ENCODE results near the gene SLFN11. TPM values are rescaled to one million over a fixed set of nuclear protein-coding genes. Genes with fewer than 3 reads are reported as not detected.

The SLFN11 gene
- total and polyA plus RNA-seq, 2 of the 4 experiments (the other 2 are of a cell fraction), result 29.9 to 144 TPM

DNA sequence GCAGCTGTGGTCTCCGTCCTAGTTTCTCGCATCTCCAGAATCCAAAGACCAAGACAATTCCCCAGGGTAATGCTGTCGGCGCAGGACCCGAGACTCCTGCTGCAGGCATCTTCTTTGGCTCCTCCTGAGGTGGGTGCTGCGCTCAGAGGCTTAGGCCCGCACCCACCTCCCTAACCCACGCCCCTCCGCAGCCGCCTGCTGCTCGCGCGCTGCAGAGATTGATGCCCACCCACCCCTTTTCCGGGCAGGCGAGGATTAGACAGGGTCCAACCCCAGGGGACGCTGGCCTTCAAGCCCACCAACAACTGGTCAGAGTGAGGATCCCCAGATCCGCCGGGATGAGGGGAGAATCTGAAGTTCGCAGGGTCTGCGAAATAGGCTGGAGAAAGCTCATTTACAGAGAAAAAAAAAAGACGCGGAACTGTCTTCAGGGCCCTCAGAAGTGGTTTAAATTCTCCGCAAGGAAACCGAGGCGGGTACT, 27.9 kb downstream of the SLFN11 start:
- H2BK15ac ChIP-seq (ENCODE audit: low read depth, low read length), result no peak overlapping the region
- ChIA-PET CTCF (no interaction called here), POLR2A (ENCODE audit: unreplicated experiment) (no interaction called here)
- peak overlapping the region; percentile 67; the same call in 1 of the 2 replicates for H3K4ac ChIP-seq (ENCODE audit: low read depth, low read length)
- in situ Hi-C loops (cut with MboI; ENCODE audit: low sequenced_read_pairs), result no loop called here
- H4K8ac ChIP-seq (ENCODE audit: low read depth in 2 of 2, low read length in 2 of 2), result peak overlapping the region; percentile 80 to 86; a peak in 3 of 4 replicates
- no peaks in the 10 kb centered on the region; the same call in 1 of the 2 replicates for H3K9me1 ChIP-seq (ENCODE audit: insufficient read depth, low read length)
- no CpG with 5 or more reads among the region's 25 CpGs for WGBS, 2 experiments (ENCODE audit: extremely low coverage in 2 of 2, insufficient read length in 1 of 2)
- intact Hi-C loops (cut with micrococcal nuclease), result no loop called here
- no peaks in the 10 kb centered on the region for H3K36me3 ChIP-seq (ENCODE audit: control insufficient read depth, insufficient read depth, low read length)
- dilution Hi-C loops (cut with HindIII; ENCODE audit: low sequenced_read_pairs, unreplicated experiment), result no loop called here
- no TSS peak for BruUV-seq (replicated peaks)
- no peak for ATAC-seq (ENCODE audit: low read depth)
- no peak overlapping the region for H2BK5ac ChIP-seq (ENCODE audit: low read depth, low read length, poor library complexity, severe bottlenecking)
- no peak overlapping the region for H2BK120ac ChIP-seq (ENCODE audit: low read depth, low read length)
- H3K27ac ChIP-seq (ENCODE audit: insufficient read depth, low read length), result no peak overlapping the region
- no peaks in the 10 kb centered on the region for H4K20me1 ChIP-seq (ENCODE audit: insufficient read depth, low read length)
- TF ChIP-seq, protein P1, sequence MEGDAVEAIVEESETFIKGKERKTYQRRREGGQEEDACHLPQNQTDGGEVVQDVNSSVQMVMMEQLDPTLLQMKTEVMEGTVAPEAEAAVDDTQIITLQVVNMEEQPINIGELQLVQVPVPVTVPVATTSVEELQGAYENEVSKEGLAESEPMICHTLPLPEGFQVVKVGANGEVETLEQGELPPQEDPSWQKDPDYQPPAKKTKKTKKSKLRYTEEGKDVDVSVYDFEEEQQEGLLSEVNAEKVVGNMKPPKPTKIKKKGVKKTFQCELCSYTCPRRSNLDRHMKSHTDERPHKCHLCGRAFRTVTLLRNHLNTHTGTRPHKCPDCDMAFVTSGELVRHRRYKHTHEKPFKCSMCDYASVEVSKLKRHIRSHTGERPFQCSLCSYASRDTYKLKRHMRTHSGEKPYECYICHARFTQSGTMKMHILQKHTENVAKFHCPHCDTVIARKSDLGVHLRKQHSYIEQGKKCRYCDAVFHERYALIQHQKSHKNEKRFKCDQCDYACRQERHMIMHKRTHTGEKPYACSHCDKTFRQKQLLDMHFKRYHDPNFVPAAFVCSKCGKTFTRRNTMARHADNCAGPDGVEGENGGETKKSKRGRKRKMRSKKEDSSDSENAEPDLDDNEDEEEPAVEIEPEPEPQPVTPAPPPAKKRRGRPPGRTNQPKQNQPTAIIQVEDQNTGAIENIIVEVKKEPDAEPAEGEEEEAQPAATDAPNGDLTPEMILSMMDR (conservative IDR thresholded peaks at IDR 0.05; ENCODE audit: low read depth, low read length), result no peak
- TF ChIP-seq CHD1 (IDR thresholded peaks at IDR 0.05; ENCODE audit: low read depth, low read length), result no peak
- H4K91ac ChIP-seq (ENCODE audit: insufficient read depth, low read depth, low read length), result 0 out of 2 replicates have a peak overlapping the region, but pooled peaks have one; percentile 23
- H3K14ac ChIP-seq (replicated peaks; ENCODE audit: low read depth, low read length), result peak overlapping the region; percentile 88
- H3K9ac ChIP-seq (ENCODE audit: low read depth, low read length), result peak overlapping the region; percentile 44; the same call in 1 of the 2 replicates
- H3K4me2 ChIP-seq (ENCODE audit: low read depth, low read length), result peak overlapping the region; percentile 56
- H2AK9ac ChIP-seq (replicated peaks; ENCODE audit: low read depth, low read length, poor library complexity), result peak overlapping the region; percentile 82
- H3K79me1 ChIP-seq (ENCODE audit: low read depth in 1 of 2, low read length in 2 of 2), result no peaks in the 10 kb centered on the region
- peaks cover 3% of the 10 kb centered on the region; the same call in 1 of the 2 replicates for H3K4me1 ChIP-seq (ENCODE audit: control insufficient read depth, insufficient read depth, low read length)
- peaks cover 4% of the 10 kb centered on the region for H3K27me3 ChIP-seq (ENCODE audit: control insufficient read depth, insufficient read depth, low read length)
- H3K9me3 ChIP-seq (ENCODE audit: control insufficient read depth, insufficient read depth, low read length), result no peaks in the 10 kb centered on the region
- no peak overlapping the region for H3K18ac ChIP-seq (ENCODE audit: low read depth, low read length)
- H4K5ac ChIP-seq (ENCODE audit: low read depth, low read length), result no peak overlapping the region
- H2AFZ ChIP-seq (replicated peaks; ENCODE audit: low read length, poor library complexity), result peak overlapping the region; percentile 92
- H3K56ac ChIP-seq (ENCODE audit: extremely low read depth, insufficient read depth, low read length), result peak overlapping the region; percentile 19; the same call in 1 of the 2 replicates
- H3K4me3 ChIP-seq (ENCODE audit: insufficient read depth, low read depth, low read length), result no peak overlapping the region
- peak overlapping the region; percentile 20; the same call in 1 of the 2 replicates for H3K23ac ChIP-seq (ENCODE audit: low read depth, low read length)
- 0 out of 2 replicates have a peak overlapping the region, but pooled peaks have one; percentile 37 for H2BK20ac ChIP-seq (ENCODE audit: low read depth, low read length)
- H2AK5ac ChIP-seq (ENCODE audit: low read depth, low read length), result no peak overlapping the region
- DNase-seq, result no peak

Data from IMR-90 (cell line).